ENCODE measurements around the gene FAM98A. TPM values are rescaled to one million over a fixed set of nuclear protein-coding genes. Genes with fewer than 3 reads are reported as not detected.

Gene FAM98A
- 25.2 and 130 TPM in 2 replicates for total RNA-seq

GRCh38 chr2:33599175-33599942 lies at the start of gene FAM98A:
Gene FAM98A (minus strand): TSS chr2:33599299. CDS start chr2:33599221, 78 bp downstream.
- DNase-seq (ENCODE audit: low read depth) = peak; percentile 96

GRCh38 chr2:33645861-33646260 lies 46.8 kb upstream of the FAM98A start:
- DNase-seq (ENCODE audit: low read depth) = peak; percentile 11

GRCh38 chr2:33644215-33644614 lies 45.1 kb upstream of the FAM98A start:
- DNase-seq (ENCODE audit: low read depth) = no peak

DNA sequence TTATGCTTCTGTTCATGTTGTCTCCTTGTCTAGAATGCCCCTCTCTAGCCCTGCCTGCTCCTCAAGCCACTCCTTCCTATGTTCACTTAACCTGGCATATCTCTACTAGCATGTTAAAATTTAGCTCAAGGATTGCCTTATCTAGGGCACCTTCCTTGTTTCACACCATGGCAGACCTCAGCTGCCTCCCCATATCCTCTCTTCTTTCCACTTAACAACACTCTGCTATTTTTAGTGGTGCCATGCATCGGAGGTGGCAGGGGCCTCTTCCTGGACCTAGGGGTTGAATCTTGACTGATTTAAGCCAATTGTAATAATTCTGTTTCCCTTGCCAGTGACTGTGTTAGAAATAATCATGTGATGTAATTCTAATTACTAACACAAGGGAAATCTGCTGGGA lies 36.9 kb upstream of the FAM98A start:
- DNase-seq (ENCODE audit: low read depth) = no peak

DNA sequence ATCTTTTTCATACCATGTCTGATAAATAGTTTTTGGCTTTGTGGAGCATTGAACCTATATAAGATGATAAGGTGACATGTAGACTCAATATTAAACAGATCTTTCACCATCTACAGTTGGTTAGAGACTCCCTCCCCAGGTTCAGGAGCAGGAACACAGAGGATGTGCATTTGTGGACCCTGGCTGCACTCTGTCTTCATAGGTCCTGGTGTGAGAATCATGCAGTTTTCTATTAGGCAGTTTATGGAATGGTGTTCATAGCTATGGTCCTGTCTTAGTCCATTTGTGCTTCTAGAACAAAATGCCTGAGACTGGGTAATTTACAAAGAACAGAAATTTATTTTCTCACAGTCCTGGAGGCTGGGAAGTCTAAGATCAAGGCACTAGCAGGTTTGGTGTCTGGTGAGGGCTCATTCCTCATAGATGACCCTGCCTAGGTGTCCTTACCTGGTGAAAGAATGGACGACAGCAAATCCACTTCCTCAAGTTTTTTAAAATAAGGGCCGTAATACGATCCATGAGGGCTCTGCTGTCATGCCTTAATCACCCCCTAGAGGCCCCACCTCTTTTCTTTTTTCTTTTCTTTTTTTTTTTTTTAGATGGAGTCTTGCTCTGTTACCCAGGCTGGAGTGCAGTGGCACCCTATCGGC lies 35.3 kb upstream of the FAM98A start:
- DNase-seq (ENCODE audit: low read depth) = no peak

DNA sequence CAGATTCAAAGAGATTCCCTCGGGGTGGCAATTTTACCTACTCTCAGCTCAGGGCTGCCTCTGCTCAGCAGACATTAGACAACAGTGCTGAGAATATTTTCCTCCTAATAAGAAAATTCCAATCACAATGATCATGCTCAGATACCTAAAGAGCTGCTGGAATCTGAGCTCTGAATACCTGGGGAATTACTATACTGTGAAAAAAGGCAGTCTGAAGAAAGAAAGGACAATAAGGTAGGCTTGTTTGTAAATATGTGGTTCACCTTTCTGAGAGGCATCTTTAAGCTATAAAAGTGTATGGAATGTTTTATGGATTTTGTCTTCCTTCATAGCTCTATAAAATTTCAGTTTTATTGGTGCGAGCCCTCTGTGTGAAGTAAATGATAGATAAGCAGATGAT lies 34.2 kb upstream of the FAM98A start:
- no peak for DNase-seq (ENCODE audit: low read depth)

DNA sequence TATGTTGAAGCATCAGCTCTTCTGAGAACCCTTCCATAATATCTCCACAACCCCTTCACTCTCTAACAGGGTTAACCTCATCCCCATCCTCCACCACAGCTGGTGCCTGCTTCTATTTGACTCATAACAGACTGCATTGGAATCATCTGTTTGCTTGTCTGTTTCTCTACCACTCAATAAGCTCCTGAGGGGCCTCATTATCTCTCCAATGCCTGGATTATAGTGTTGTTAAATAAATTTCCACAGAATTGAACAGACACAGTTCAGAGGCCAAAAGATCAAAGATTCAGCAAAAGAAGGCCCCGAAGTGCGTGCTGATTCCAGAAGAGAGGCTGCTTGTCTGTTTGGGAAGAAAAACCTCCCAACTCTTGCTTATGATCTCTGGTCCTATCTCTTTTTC lies 33.7 kb upstream of the FAM98A start:
- DNase-seq (ENCODE audit: low read depth) = no peak

GRCh38 chr2:33628031-33628827 lies 29.1 kb upstream of the FAM98A start:
- DNase-seq (ENCODE audit: low read depth) = no peak

- no peak for DNase-seq (ENCODE audit: low read depth)
Measured at GRCh38 chr2:33619028-33619427, 19.9 kb upstream of the FAM98A start.

DNA sequence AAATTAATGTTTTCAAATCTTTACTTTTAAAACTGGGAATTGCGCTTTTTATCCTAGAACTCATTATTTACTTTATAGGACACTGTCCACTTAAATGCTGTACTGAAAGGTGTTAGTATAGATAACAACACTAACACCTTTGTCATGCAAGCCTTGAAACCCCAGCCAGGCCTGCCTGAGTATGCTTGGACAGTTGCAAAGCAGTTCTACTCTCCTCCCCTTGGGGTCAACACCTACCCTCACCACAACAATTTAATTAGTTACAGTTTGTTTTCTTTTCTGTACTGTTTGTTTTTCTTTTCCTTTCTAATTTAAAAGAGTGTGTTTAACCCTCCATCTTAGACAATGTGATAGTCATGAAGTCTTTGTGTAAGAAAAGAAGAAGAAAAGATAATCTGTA lies 18.9 kb upstream of the FAM98A start:
- peak; percentile 75 for DNase-seq (ENCODE audit: low read depth)

GRCh38 chr2:33617401-33617800 lies 18.3 kb upstream of the FAM98A start:
- no peak for DNase-seq (ENCODE audit: low read depth)

- peak; percentile 54 for DNase-seq (ENCODE audit: low read depth)
Measured at GRCh38 chr2:33616873-33617272, 17.8 kb upstream of the FAM98A start.

GRCh38 chr2:33614190-33614589 lies 15.1 kb upstream of the FAM98A start:
- no peak for DNase-seq (ENCODE audit: low read depth)

DNA sequence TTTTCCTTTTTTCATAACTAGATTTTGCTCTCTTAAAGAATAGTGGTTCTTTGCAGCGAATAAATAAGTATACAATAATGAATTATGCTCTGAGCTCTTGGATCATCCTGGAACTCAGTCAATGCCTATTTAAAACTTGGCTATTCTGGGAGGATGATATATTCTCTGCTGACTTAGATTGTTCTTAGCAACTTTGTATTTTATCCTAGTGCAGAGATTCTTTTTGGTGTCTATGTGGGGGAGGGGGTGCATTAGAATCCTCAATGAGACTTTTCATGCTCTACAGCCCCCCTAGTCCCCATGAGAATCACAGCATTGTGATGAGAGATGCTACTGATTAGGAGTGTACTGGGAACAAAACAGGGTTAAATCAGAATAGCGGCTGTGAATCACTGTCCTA lies 8.8 kb upstream of the FAM98A start:
- DNase-seq (ENCODE audit: low read depth) = no peak

DNA sequence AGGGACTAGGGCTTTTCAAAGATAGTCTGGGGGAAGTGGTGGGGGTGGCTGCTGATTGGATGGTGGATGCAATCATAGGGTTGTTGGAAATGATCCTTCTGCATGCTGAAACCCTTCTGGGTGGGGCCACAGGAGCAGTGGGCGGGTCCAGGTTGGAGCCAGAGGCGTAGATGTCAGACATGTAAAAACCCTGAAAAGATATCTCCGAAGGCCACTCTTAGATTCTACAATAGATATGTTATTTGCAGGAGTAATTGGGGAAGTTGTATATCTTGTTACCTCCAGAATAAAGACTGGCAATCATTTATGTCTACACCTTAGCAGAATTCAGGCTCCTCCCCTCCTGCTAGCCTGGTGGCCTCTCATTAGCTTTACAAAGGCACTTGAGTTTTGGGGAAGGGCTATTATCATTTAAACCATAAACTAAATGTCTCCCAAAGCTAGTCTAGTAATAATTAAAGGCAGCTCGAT lies 8.2 kb upstream of the FAM98A start:
- DNase-seq (ENCODE audit: low read depth) = no peak

DNA sequence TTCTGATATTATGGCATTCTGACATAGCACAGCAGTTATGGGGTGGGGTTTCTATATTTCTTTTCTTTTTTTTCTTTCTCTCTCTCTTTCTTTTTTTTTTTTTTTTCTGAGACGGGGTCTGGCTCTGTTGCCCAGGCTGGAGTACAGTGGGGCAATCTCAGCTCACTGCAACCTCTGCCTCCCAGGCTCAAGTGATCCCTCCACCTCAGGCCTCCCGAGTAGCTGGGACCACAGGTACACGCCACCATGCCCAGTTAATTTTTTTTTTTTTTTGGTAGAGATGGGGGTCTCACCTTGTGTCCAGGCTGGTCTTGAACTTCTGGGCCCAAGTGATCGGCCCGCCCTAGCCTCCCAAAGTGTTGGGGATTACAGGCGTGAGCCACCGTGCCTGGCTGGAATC lies 7.5 kb upstream of the FAM98A start:
- no peak for DNase-seq (ENCODE audit: low read depth)

- no peak for DNase-seq (ENCODE audit: low read depth)
Measured at GRCh38 chr2:33606100-33606499, 7.0 kb upstream of the FAM98A start.

- peak; percentile 55 for DNase-seq (ENCODE audit: low read depth)
Measured at GRCh38 chr2:33605056-33605455, 6.0 kb upstream of the FAM98A start.

DNA sequence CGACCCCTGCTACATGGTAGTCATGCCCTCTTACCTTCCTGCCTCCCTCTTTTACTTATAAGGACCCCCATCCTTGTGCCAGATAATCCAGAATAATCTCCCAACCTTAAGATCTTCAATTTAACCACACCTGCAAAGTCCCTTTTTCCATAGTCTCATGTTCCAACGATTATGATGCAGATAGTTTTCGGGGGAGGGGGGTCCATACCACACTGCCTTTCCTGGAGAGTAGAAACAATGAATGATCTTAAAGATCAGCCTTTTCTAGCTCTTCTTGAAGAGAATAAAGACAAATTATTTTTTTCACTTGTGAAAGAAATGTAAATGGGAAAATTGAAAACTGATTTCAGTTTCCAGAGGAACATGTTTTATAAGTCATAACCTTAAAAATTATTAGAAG lies 4.3 kb upstream of the FAM98A start:
- no peak for DNase-seq (ENCODE audit: low read depth)

- no peak for DNase-seq (ENCODE audit: low read depth)
Measured at GRCh38 chr2:33602201-33602830, 3.2 kb upstream of the FAM98A start.

- DNase-seq (ENCODE audit: low read depth) = no peak
Measured at GRCh38 chr2:33599943-33600192, 769 bp upstream of the FAM98A start.

- DNase-seq (ENCODE audit: low read depth) = peak; percentile 38
Measured at GRCh38 chr2:33598561-33599174, 431 bp downstream of the FAM98A start.

Measured in renal cortical epithelial cell (primary cell).